ENCODE data around the gene SELENOO.

The SELENOO gene

DNA sequence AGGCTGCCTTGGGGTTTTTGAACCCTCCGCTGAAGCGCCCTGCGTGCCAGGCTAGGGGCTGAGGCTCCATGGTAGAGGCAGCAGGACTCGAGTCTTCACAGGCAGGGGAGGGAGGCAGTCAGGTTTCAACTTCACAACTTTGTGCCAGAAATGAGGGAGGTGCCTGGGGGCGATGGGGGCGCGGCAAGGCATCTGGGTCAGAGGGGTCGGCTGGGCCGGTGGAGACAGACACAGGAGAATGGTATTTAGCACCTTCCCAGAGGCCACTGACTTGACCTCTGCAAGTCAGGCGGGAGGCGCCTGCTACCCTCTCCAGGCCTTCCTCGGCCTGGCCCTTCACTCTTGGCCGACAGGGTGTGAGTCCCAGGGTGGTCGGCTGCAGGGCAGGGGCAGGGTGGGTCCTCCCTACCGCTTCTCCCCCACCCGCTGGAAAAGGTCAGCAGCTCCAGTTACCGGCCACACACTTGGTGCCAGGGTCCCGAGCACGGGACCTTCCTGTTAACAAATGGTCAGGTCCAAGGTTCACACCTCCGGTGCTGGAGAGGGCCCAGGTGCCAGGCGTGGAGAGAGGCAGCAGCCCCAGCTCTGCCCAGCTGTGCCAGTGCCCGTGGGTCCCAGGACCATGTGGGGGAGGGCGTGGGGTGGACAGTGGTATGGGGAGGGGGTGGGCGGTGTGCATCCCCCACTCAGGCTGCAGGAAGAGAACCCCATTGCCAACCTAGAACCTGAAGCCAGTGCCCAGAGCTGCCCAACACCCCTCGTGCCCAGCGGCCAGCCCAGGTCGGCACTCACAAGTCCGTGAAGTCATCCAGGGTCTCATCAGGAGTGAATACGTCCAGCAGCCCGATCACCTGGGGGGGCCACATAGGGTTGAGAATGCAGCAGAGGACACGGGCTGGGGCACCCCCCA lies 56.9 kb downstream of the SELENOO start:
- no peak overlapping the region for H3K27ac ChIP-seq
- H3K36me3 ChIP-seq, result no peaks in the 10 kb centered on the region
- H3K4me1 ChIP-seq, result peaks cover 0 to 22% (median 11%) of the 10 kb centered on the region in 4 donors
- H3K27me3 ChIP-seq, result peaks cover 0 to 69% of the 10 kb centered on the region in 2 donors
- TF ChIP-seq, protein P1, sequence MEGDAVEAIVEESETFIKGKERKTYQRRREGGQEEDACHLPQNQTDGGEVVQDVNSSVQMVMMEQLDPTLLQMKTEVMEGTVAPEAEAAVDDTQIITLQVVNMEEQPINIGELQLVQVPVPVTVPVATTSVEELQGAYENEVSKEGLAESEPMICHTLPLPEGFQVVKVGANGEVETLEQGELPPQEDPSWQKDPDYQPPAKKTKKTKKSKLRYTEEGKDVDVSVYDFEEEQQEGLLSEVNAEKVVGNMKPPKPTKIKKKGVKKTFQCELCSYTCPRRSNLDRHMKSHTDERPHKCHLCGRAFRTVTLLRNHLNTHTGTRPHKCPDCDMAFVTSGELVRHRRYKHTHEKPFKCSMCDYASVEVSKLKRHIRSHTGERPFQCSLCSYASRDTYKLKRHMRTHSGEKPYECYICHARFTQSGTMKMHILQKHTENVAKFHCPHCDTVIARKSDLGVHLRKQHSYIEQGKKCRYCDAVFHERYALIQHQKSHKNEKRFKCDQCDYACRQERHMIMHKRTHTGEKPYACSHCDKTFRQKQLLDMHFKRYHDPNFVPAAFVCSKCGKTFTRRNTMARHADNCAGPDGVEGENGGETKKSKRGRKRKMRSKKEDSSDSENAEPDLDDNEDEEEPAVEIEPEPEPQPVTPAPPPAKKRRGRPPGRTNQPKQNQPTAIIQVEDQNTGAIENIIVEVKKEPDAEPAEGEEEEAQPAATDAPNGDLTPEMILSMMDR (IDR thresholded peaks at IDR 0.05), result no peak
- intact Hi-C loops (cut with DNase I; ENCODE audit: low total_unique reads), result loop anchor here (10.0 kb wide), 1 partner anchor 187 kb away; no protein-coding TSS in a partner anchor
- no peak overlapping the region for H3K4me3 ChIP-seq
- no peak for DNase-seq
- no peaks in the 10 kb centered on the region for H3K9me3 ChIP-seq

DNA sequence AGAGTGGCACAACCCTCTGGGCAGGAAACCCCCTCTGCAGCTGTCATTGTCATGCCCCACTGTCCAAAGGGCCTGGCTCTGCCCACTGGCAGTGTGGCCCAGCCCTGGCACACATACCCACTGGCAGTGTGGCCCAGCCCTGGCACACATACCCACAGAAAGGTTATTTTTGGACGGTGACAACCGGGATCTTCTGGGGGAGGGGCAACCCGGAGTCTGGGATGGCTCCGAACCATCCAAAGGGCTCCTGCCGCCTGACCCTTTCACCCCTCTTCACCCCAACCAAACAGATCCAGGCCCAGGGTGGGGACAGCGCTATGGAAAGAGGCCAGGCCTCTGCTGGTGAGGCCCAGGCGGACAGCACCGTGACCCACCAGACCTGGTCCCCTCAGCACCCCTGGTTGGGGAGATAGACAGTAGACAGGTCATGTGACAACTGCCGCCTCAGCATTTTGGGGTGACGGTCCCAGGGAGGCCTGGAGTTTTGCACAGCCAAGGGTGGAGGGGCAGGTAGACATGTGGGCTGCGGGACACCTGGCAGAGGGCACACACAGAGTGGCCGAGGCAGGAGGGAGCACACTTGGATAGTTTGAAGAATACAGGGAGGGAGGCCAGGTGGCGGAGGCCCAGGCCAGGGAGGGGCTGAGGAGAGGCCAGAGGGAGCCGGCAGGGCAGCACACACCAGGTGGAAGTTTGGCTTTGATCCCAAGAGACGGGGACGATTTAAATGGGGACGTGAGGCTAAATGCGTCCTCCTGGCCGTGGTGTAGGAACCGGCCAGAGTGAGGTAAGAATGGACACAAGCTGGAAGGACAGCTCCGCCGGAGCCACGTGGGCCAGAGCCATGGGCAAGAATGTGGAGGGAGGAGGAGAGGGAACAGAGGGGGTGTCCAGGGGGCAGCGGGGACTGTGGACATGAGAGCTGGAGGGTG lies 57.8 kb downstream of the SELENOO start:
- H3K36me3 ChIP-seq, result no peaks in the 10 kb centered on the region
- peaks cover 0 to 78% of the 10 kb centered on the region in 2 donors for H3K27me3 ChIP-seq
- peaks cover 0 to 22% (median 11%) of the 10 kb centered on the region in 4 donors for H3K4me1 ChIP-seq
- TF ChIP-seq, protein P1 (IDR thresholded peaks at IDR 0.05), result no peak
- H3K9me3 ChIP-seq, result no peaks in the 10 kb centered on the region
- intact Hi-C loops (cut with DNase I; ENCODE audit: low total_unique reads), result loop anchor here (10.0 kb wide), 1 partner anchor 186 kb away; no protein-coding TSS in a partner anchor
- DNase-seq, result no peak
- H3K27ac ChIP-seq, result no peak overlapping the region
- no peak overlapping the region for H3K4me3 ChIP-seq

DNA sequence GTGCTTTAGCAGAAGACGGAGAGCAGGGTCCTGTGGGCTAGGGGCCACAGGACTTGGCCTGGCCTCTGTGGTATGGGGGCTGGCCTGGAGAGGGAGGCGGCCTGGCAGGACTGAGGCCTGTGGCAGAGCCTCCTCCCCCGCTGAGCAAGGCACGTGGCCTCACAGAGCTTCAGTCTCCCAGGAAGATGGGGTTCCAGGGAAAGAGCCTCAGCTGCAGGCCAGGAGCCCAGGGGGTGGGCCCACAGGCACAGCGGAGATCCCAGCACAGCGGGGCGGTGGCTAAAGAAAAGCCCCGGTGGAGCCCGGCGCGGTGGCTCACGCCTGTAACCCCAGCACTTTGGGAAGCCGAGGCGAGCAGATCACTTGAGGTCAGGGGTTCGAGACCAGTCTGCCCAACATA lies 58.5 kb downstream of the SELENOO start:
- no peak for DNase-seq
- TF ChIP-seq, protein P1 (IDR thresholded peaks at IDR 0.05), result no peak
- intact Hi-C loops (cut with DNase I; ENCODE audit: low total_unique reads), result loop anchor here (10.0 kb wide), 1 partner anchor 185 kb away; no protein-coding TSS in a partner anchor
- H3K4me1 ChIP-seq, result peaks cover 0 to 22% (median 11%) of the 10 kb centered on the region in 4 donors
- H3K9me3 ChIP-seq, result no peaks in the 10 kb centered on the region
- H3K27ac ChIP-seq, result no peak overlapping the region
- H3K36me3 ChIP-seq, result no peaks in the 10 kb centered on the region
- peaks cover 0 to 83% of the 10 kb centered on the region in 2 donors for H3K27me3 ChIP-seq
- H3K4me3 ChIP-seq, result no peak overlapping the region

DNA sequence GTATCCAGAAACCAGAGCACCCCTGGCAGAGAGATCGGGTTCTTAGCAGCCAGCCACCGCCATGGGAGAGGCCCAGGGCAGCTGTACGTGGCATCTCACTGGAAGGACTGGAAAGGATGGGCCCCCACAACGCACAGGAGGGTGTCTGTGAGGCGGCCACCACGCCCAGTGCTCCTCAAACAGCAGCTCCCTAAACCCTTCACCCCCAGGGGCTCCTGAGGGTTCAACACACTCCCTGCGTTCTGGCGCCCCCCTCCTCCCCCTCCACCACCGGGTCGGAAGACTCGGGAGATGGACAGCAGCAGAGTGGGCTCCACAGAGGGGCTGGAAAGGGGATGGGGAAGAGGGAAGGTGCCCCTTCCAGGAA lies 59.6 kb downstream of the SELENOO start:
- H3K9me3 ChIP-seq, result no peaks in the 10 kb centered on the region
- no peak overlapping the region for H3K27ac ChIP-seq
- intact Hi-C loops (cut with DNase I; ENCODE audit: low total_unique reads), result no loop called here
- TF ChIP-seq, protein P1 (IDR thresholded peaks at IDR 0.05), result no peak
- H3K4me1 ChIP-seq, result peaks cover 0 to 22% (median 11%) of the 10 kb centered on the region in 4 donors
- H3K4me3 ChIP-seq, result peak overlapping the region; percentile 44 to 49
- H3K27me3 ChIP-seq, result peaks cover 0 to 89% of the 10 kb centered on the region in 2 donors
- DNase-seq, result no peak
- H3K36me3 ChIP-seq, result no peaks in the 10 kb centered on the region

DNA sequence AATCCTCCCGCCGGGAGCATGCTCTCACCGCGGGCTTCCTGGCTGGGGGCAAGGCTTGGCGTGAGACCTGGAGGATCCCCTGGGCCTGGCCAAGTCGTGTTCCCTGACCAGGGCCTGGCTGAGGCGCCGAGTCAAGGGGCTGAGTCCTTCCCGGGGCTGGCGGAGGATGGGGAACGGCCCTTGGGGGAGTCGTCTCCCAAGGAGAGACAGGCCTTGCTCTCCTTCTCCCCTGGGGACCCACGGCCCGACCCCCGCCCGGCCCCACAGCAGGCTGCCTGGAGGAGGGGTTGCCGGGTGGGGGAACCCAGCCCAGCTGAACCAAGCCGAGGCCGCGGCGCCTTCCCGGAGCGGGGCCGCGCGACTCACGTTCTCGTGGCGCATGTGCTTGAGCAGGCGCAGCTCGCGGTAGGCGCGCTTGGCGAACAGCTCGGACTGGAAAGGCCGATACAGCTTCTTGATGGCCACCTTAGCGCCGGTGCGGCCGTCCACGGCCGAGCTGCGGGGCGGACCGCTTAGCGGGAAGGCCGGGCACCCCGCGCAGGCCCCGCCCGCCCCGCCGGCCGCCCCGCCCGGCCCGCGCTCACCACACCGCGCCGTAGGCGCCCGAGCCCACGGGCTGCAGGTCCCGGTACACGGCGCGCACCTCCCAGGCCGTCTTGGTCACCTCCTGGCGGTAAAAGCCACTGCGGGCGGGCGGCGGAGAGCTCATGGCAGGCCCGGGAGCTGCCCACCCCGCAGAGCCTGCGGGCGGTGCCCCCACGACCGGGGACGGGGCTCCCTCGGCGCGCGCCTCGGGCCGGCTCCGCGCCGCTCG lies 60.2 kb downstream of the SELENOO start:
- H3K27ac ChIP-seq, result no peak overlapping the region
- intact Hi-C loops (cut with DNase I; ENCODE audit: low total_unique reads), result no loop called here
- no peaks in the 10 kb centered on the region for H3K36me3 ChIP-seq
- peaks cover 0 to 22% (median 11%) of the 10 kb centered on the region in 4 donors for H3K4me1 ChIP-seq
- peak overlapping the region; percentile 44 to 49 for H3K4me3 ChIP-seq
- peaks cover 0 to 83% of the 10 kb centered on the region in 2 donors for H3K27me3 ChIP-seq
- DNase-seq, result no peak
- no peaks in the 10 kb centered on the region for H3K9me3 ChIP-seq
- TF ChIP-seq, protein P1 (IDR thresholded peaks at IDR 0.05), result no peak
